Measurements from ENCODE around the gene ACAP2.

The ACAP2 gene

GRCh38 chr3:195443391-195443989, 670 bp upstream of the ACAP2 start:
- no peaks in the 10 kb centered on the region for H3K9me3 ChIP-seq (ENCODE audit: severe bottlenecking)
- ATAC-seq (ENCODE audit: low read depth) = no peak
- H3K27ac ChIP-seq (ENCODE audit: poor library complexity, severe bottlenecking) = peak overlapping the region; percentile 76
- peaks cover 17% of the 10 kb centered on the region for H3K4me1 ChIP-seq (ENCODE audit: insufficient read depth, poor library complexity, severe bottlenecking)
- H3K4me3 ChIP-seq (ENCODE audit: severe bottlenecking) = peak overlapping the region; percentile 10
- no peak for TF ChIP-seq CTCF (IDR thresholded peaks at IDR 0.05; ENCODE audit: poor library complexity, severe bottlenecking)
- no peaks in the 10 kb centered on the region for H3K36me3 ChIP-seq (ENCODE audit: low read depth)
- no peaks in the 10 kb centered on the region for H3K27me3 ChIP-seq (ENCODE audit: insufficient read depth, poor library complexity, severe bottlenecking)
- DNase-seq (ENCODE audit: low spot score) = no peak

- no peak for DNase-seq (ENCODE audit: low spot score)
- ATAC-seq (ENCODE audit: low read depth) = peak; percentile 8; the same call in 2 of the 3 replicates
- no peaks in the 10 kb centered on the region for H3K36me3 ChIP-seq (ENCODE audit: low read depth)
Measured at GRCh38 chr3:195441992-195442572, 738 bp downstream of the ACAP2 start.

GRCh38 chr3:195441476-195441991, 1.3 kb downstream of the ACAP2 start:
- H3K4me1 ChIP-seq (ENCODE audit: insufficient read depth, poor library complexity, severe bottlenecking) = peaks cover 22% of the 10 kb centered on the region
- ATAC-seq (ENCODE audit: low read depth) (no peak), DNase-seq (ENCODE audit: low spot score) (no peak)
- H3K9me3 ChIP-seq (ENCODE audit: severe bottlenecking) = no peaks in the 10 kb centered on the region
- no peak for TF ChIP-seq CTCF (IDR thresholded peaks at IDR 0.05; ENCODE audit: poor library complexity, severe bottlenecking)
- H3K4me3 ChIP-seq (ENCODE audit: severe bottlenecking) = peak overlapping the region; percentile 84
- H3K27ac ChIP-seq (ENCODE audit: poor library complexity, severe bottlenecking) = peak overlapping the region; percentile 76
- no peaks in the 10 kb centered on the region for H3K36me3 ChIP-seq (ENCODE audit: low read depth)
- no peaks in the 10 kb centered on the region for H3K27me3 ChIP-seq (ENCODE audit: insufficient read depth, poor library complexity, severe bottlenecking)

More at GRCh38 chr3:195441992-195442572, 738 bp downstream of the ACAP2 start:
- peaks cover 22% of the 10 kb centered on the region for H3K4me1 ChIP-seq (ENCODE audit: insufficient read depth, poor library complexity, severe bottlenecking)
- peak overlapping the region; percentile 84 for H3K4me3 ChIP-seq (ENCODE audit: severe bottlenecking)
- no peaks in the 10 kb centered on the region for H3K9me3 ChIP-seq (ENCODE audit: severe bottlenecking)
- H3K27me3 ChIP-seq (ENCODE audit: insufficient read depth, poor library complexity, severe bottlenecking) = no peaks in the 10 kb centered on the region
- peak; percentile 5 for TF ChIP-seq CTCF (IDR thresholded peaks at IDR 0.05; ENCODE audit: poor library complexity, severe bottlenecking)
- H3K27ac ChIP-seq (ENCODE audit: poor library complexity, severe bottlenecking) = peak overlapping the region; percentile 76

- Histone ChIP-seq H3K27me3 (ENCODE audit: insufficient read depth, poor library complexity, severe bottlenecking) (no peaks in the 10 kb centered on the region), H3K9me3 (ENCODE audit: severe bottlenecking) (no peaks in the 10 kb centered on the region), H3K36me3 (ENCODE audit: low read depth) (no peaks in the 10 kb centered on the region), H3K27ac (ENCODE audit: poor library complexity, severe bottlenecking) (peak overlapping the region; percentile 76), H3K4me1 (ENCODE audit: insufficient read depth, poor library complexity, severe bottlenecking) (peaks cover 22% of the 10 kb centered on the region), H3K4me3 (ENCODE audit: severe bottlenecking) (peak overlapping the region; percentile 84)
- TF ChIP-seq CTCF (IDR thresholded peaks at IDR 0.05; ENCODE audit: poor library complexity, severe bottlenecking) = no peak
- ATAC-seq (ENCODE audit: low read depth) (no peak), DNase-seq (ENCODE audit: low spot score) (no peak)
Measured at GRCh38 chr3:195441051-195441450, 1.8 kb downstream of the ACAP2 start.

- no peak for TF ChIP-seq CTCF (IDR thresholded peaks at IDR 0.05; ENCODE audit: poor library complexity, severe bottlenecking)
- no peak for DNase-seq (ENCODE audit: low spot score)
- peaks cover 22% of the 10 kb centered on the region for H3K4me1 ChIP-seq (ENCODE audit: insufficient read depth, poor library complexity, severe bottlenecking)
Measured at GRCh38 chr3:195440379-195440778, 2.4 kb downstream of the ACAP2 start.

More at GRCh38 chr3:195440379-195440778, 2.4 kb downstream of the ACAP2 start:
- Histone ChIP-seq H3K27me3 (ENCODE audit: insufficient read depth, poor library complexity, severe bottlenecking) (no peaks in the 10 kb centered on the region), H3K36me3 (ENCODE audit: low read depth) (no peaks in the 10 kb centered on the region), H3K27ac (ENCODE audit: poor library complexity, severe bottlenecking) (no peak overlapping the region), H3K4me3 (ENCODE audit: severe bottlenecking) (no peak overlapping the region), H3K9me3 (ENCODE audit: severe bottlenecking) (no peaks in the 10 kb centered on the region)
- no peak for ATAC-seq (ENCODE audit: low read depth)

Data from RWPE2 (cell line).